ENCODE measurements around the gene GTPBP10.

GRCh38 chr7:90320418-90320800 is 26.1 kb upstream of the GTPBP10 start:
- TF ChIP-seq POLR2A (IDR thresholded peaks at IDR 0.05) (no peak), CTCF (IDR thresholded peaks at IDR 0.05) (no peak)

All from vagina (tissue), 2 donors.